ENCODE results near the gene PRXL2A.
"Not testable (repeated sequence)": the region's sequence is repeated elsewhere in the genome, so short reads cannot be mapped to it uniquely, and the experiment has no call there.

PRXL2A gene

GRCh38 chr10:80462299-80462980, 54.1 kb downstream of the PRXL2A start:
- DNase-seq = no peak

- no peak for DNase-seq
These were observed 54.8 kb downstream of the PRXL2A start for GRCh38 chr10:80462981-80463741.

GRCh38 chr10:80463868-80464267, 55.5 kb downstream of the PRXL2A start:
- no peak for DNase-seq

GRCh38 chr10:80464557-80465450, 56.5 kb downstream of the PRXL2A start:
- DNase-seq = no peak

- no peak for DNase-seq
These were observed 57.1 kb downstream of the PRXL2A start for GRCh38 chr10:80465451-80465835.

- peak in 1 of 2 donors; percentile 64 for DNase-seq
These were observed 57.7 kb downstream of the PRXL2A start for GRCh38 chr10:80465839-80466590.

- no peak for DNase-seq
These were observed 58.5 kb downstream of the PRXL2A start for GRCh38 chr10:80466724-80467326.

GRCh38 chr10:80468002-80468401, 59.7 kb downstream of the PRXL2A start:
- peak; percentile 64 to 67 for DNase-seq

GRCh38 chr10:80468806-80469421, 60.6 kb downstream of the PRXL2A start:
- no peak for DNase-seq

- DNase-seq = no peak
These were observed 61.9 kb downstream of the PRXL2A start for GRCh38 chr10:80470266-80470665.

GRCh38 chr10:80471001-80471400, 62.6 kb downstream of the PRXL2A start:
- peak in 1 of 2 donors; percentile 30 for DNase-seq

GRCh38 chr10:80471715-80472233, 63.4 kb downstream of the PRXL2A start:
- DNase-seq = peak; percentile 55 to 64

- peak in 1 of 2 donors; percentile 36 for DNase-seq
These were observed 64.1 kb downstream of the PRXL2A start for GRCh38 chr10:80472234-80473095.

- DNase-seq = no peak
These were observed 64.8 kb downstream of the PRXL2A start for GRCh38 chr10:80473096-80473657.

- no peak for DNase-seq
These were observed 65.6 kb downstream of the PRXL2A start for GRCh38 chr10:80473692-80474596.

- no peak for DNase-seq
These were observed 66.2 kb downstream of the PRXL2A start for GRCh38 chr10:80474597-80474910.

- no peak for DNase-seq
These were observed 66.6 kb downstream of the PRXL2A start for GRCh38 chr10:80474941-80475340.

- not testable (repeated sequence) for DNase-seq
These were observed 67.3 kb downstream of the PRXL2A start for GRCh38 chr10:80475641-80476040.

GRCh38 chr10:80476685-80477084, 68.3 kb downstream of the PRXL2A start:
- DNase-seq = no peak

Data from stimulated activated CD4-positive, alpha-beta T cell treated with anti-CD3 and anti-CD28 coated beads, Interleukin-2, amount 100 ng/mL, for 24 hours (primary cell).